ENCODE measurements around the gene RBM33.

The RBM33 gene

DNA sequence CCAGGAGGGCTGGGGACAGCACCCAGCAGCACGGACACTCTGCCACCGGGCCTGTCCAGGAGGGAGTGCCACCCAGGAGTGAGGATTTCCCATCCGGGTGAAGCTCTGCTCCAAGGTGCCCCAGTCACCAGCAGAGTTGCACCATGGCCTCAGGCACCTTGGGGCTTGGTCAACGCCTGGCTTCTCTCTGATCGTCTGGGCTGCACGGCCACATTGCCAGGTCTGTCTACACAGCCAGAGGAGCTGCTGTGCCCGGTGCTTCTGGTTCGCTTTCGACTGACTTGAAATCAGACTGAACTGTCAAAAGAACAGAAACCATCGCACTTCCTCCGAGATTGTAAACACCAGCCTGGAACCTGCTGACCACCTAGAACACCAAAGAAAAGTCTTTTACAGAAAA lies 155.8 kb downstream of the RBM33 start:
- H3K36me3 ChIP-seq (ENCODE audit: control insufficient read depth in 2 of 2, insufficient read depth in 1 of 2, low read length in 2 of 2) = no peaks in the 10 kb centered on the region
- CTCF ChIA-PET = interaction anchor here (0.6 kb wide), 1 partner anchor 191 kb away, joined by 3 read pairs; no protein-coding TSS in a partner anchor
- H3K4me3 ChIP-seq (ENCODE audit: low read depth, low read length) = no peak overlapping the region
- no peaks in the 10 kb centered on the region for H3K9me3 ChIP-seq (ENCODE audit: control insufficient read depth, insufficient read depth, low read depth, low read length)
- POLR2A ChIA-PET = no interaction called here
- no peak for TF ChIP-seq ZFP37 (tag by site-specific recombination; IDR thresholded peaks at IDR 0.05)
- TF ChIP-seq MEIS1 (CRISPR knock-in tag; IDR thresholded peaks at IDR 0.05; ENCODE audit: borderline replicate concordance) = no peak
- no peak for TF ChIP-seq ZNF629 (tag by site-specific recombination; IDR thresholded peaks at IDR 0.05)
- TF ChIP-seq ZNF214 (tag by site-specific recombination; IDR thresholded peaks at IDR 0.05; ENCODE audit: borderline replicate concordance) = no peak
- TF ChIP-seq KLF8 (tag by site-specific recombination; IDR thresholded peaks at IDR 0.05) = no peak
- TF ChIP-seq ZEB2 (tag by site-specific recombination; IDR thresholded peaks at IDR 0.05) = no peak
- TF ChIP-seq, protein P1, sequence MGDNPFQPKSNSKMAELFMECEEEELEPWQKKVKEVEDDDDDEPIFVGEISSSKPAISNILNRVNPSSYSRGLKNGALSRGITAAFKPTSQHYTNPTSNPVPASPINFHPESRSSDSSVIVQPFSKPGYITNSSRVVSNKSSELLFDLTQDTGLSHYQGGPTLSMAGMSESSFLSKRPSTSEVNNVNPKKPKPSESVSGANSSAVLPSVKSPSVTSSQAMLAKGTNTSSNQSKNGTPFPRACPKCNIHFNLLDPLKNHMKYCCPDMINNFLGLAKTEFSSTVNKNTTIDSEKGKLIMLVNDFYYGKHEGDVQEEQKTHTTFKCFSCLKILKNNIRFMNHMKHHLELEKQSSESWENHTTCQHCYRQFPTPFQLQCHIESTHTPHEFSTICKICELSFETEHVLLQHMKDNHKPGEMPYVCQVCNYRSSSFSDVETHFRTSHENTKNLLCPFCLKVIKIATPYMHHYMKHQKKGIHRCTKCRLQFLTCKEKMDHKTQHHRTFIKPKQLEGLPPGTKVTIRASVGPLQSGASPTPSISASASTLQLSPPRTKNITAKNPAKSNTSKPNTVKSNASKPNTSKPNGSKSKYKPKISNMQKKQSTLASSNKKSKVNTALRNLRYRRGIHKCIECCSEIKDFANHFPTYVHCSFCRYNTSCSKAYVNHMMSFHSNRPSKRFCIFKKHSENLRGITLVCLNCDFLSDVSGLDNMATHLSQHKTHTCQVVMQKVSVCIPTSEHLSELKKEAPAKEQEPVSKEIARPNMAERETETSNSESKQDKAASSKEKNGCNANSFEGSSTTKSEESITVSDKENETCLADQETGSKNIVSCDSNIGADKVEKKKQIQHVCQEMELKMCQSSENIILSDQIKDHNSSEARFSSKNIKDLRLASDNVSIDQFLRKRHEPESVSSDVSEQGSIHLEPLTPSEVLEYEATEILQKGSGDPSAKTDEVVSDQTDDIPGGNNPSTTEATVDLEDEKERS (tag by site-specific recombination; IDR thresholded peaks at IDR 0.05) = no peak
- TF ChIP-seq ZNF549 (tag by site-specific recombination; IDR thresholded peaks at IDR 0.05) = no peak
- no peak for TF ChIP-seq ZFHX2 (tag by site-specific recombination; conservative IDR thresholded peaks at IDR 0.05)
- TF ChIP-seq, protein P2, sequence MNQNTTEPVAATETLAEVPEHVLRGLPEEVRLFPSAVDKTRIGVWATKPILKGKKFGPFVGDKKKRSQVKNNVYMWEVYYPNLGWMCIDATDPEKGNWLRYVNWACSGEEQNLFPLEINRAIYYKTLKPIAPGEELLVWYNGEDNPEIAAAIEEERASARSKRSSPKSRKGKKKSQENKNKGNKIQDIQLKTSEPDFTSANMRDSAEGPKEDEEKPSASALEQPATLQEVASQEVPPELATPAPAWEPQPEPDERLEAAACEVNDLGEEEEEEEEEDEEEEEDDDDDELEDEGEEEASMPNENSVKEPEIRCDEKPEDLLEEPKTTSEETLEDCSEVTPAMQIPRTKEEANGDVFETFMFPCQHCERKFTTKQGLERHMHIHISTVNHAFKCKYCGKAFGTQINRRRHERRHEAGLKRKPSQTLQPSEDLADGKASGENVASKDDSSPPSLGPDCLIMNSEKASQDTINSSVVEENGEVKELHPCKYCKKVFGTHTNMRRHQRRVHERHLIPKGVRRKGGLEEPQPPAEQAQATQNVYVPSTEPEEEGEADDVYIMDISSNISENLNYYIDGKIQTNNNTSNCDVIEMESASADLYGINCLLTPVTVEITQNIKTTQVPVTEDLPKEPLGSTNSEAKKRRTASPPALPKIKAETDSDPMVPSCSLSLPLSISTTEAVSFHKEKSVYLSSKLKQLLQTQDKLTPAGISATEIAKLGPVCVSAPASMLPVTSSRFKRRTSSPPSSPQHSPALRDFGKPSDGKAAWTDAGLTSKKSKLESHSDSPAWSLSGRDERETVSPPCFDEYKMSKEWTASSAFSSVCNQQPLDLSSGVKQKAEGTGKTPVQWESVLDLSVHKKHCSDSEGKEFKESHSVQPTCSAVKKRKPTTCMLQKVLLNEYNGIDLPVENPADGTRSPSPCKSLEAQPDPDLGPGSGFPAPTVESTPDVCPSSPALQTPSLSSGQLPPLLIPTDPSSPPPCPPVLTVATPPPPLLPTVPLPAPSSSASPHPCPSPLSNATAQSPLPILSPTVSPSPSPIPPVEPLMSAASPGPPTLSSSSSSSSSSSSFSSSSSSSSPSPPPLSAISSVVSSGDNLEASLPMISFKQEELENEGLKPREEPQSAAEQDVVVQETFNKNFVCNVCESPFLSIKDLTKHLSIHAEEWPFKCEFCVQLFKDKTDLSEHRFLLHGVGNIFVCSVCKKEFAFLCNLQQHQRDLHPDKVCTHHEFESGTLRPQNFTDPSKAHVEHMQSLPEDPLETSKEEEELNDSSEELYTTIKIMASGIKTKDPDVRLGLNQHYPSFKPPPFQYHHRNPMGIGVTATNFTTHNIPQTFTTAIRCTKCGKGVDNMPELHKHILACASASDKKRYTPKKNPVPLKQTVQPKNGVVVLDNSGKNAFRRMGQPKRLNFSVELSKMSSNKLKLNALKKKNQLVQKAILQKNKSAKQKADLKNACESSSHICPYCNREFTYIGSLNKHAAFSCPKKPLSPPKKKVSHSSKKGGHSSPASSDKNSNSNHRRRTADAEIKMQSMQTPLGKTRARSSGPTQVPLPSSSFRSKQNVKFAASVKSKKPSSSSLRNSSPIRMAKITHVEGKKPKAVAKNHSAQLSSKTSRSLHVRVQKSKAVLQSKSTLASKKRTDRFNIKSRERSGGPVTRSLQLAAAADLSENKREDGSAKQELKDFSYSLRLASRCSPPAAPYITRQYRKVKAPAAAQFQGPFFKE (tag by site-specific recombination; IDR thresholded peaks at IDR 0.05; ENCODE audit: borderline replicate concordance) = no peak
- no peak for TF ChIP-seq TCF7L2 (IDR thresholded peaks at IDR 0.05; ENCODE audit: borderline replicate concordance, low read depth, low read length)
- TF ChIP-seq ZNF350 (tag by site-specific recombination; IDR thresholded peaks at IDR 0.05) = no peak
- TF ChIP-seq ZNF23 (tag by site-specific recombination; IDR thresholded peaks at IDR 0.05; ENCODE audit: borderline replicate concordance) = no peak
- no peak for TF ChIP-seq ZNF521 (tag by site-specific recombination; IDR thresholded peaks at IDR 0.05)
- no peak for TF ChIP-seq MZF1 (tag by site-specific recombination; IDR thresholded peaks at IDR 0.05; ENCODE audit: borderline replicate concordance)
- TF ChIP-seq ZNF747 (tag by site-specific recombination; IDR thresholded peaks at IDR 0.05) = no peak
- no peak for TF ChIP-seq SP3 (tag by site-specific recombination; IDR thresholded peaks at IDR 0.05)
- no peak for TF ChIP-seq ZNF394 (tag by site-specific recombination; IDR thresholded peaks at IDR 0.05; ENCODE audit: borderline replicate concordance)
- H3K4me1 ChIP-seq (ENCODE audit: control insufficient read depth, insufficient read depth, low read length) = peaks cover 3% of the 10 kb centered on the region; the same call in 1 of the 2 replicates
- H3K27ac ChIP-seq (ENCODE audit: extremely low read depth, low read depth, low read length) = no peak overlapping the region
